ENCODE results near the gene LCOR.

- TF ChIP-seq POLR2A (IDR thresholded peaks at IDR 0.05) (no peak), CTCF (IDR thresholded peaks at IDR 0.05) (no peak), EP300 (IDR thresholded peaks at IDR 0.05) (no peak), POLR2AphosphoS5 (IDR thresholded peaks at IDR 0.05) (no peak)
Observed at GRCh38 chr10:97013568-97013967, 181.5 kb downstream of the LCOR start.
